ENCODE results near the gene UBE3D.
"Not testable (repeated sequence)": the region's sequence is repeated elsewhere in the genome, so short reads cannot be mapped to it uniquely, and the experiment has no call there.

The UBE3D gene

DNA sequence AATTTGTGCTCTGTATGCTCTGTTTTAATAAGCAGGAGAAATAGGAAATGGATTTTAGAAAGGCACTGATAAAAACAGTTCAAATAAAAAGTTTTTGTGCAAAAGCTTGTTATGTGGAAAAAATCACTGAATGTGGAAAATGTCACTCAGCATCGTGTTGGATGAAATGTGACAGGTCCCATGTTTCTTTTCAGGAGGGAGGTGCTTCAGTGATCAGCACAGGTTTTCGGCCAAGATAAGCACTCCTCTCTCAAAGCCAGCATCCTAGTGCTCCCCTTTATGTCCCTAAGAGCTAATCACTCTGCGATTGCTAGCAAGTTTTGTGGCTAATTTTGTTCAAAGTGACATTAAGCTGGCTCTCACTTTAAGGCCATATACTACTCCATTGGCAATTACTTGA lies 12.0 kb downstream of the UBE3D start:
- no peak for DNase-seq

DNA sequence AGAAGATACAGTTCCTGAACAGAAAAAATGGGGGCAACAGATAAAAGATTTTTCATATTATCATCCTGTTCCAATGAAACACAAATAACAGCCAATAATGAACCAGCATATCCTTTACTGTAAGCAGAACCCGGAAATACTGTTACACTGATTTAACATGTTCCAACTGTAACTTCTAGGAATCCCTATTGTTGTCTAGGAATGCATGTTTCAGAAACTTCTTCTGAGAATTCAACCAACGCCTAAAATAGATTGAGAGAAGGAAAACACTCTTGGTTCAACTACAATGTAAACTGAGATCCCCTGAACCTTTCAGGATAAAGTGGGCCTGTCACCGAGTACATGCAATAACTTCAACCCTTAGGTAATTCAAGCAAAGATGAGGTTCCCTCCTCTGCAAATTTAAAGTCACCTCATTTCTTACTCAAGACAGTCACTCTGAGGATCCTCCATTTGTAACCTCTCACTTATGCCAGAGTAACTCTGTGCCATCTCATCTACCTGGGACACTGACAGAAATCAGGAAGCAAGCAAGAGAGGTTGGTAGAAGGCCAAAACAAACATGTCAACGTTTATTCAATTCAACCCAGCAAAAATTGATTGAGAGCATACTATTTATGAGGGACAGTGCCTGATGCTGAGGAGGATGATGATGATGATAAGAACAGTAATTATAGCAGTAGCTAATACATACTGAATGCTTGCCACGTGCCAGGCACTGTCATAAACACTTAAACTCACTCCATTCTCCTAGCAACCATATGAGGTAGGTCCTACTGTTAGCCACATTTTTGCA lies 14.1 kb downstream of the UBE3D start:
- DNase-seq = no peak

DNA sequence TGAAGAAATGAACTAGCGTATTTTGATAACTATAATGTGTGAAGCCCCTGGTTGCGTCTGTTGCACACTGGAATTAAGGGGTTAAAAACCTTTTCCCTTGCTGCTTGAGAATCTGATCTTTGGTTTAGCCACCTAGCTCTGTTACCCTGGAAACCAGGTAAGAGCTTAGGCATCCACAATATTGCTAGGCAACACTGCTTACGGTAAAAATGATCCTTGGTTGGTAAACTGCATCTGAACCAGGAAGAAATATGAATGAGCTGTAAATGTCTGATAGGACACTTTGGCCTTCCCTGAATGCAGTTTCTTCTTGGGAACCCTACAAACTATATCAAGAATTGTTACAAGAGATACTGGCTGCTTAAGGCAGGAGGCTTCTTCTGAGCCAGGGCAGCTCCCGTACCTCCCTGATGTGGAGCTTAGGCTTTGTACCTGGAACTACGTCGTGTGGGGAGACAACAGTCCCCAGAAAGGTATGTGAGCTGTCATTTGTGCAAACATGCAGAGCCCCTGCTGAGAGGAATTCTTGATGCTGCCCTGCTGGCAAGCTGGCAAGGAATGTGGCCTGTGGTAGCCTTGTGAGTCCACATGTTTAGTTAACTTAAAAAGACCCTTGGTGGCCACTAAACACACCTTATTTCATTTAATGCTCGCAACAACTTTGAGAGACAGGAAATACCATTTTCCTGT lies 18.4 kb downstream of the UBE3D start:
- DNase-seq = no peak

DNA sequence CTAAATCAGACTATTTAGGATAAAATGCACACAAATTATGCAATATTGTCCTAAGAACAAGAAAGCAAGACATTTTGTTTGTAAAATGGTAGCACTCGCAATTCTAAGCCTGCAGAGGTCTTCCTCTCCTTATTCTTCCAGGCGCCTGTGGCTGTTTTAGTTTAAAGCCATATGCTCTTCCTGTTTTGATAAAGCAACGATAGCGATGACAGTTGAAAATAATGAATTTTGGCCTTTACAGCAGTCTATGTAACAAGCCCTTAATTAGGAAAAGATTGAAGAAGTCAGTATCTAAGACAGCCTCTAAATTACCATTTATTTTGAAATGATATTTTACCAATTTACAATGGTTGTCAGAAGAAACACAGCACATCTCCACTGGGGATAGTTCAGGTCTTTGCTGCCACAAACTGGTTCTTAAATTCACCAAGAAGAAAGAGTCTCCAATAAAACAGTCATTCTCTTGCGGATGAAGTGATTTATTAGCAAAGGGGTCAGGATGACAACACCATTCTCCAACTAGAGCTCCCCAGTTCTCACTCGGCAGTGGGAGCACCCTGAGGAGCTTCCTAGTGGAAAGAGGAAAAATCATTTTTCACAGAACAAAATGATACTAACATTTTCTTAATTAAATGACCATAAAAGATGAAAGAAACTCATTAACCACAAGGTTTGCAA lies 21.4 kb downstream of the UBE3D start:
- DNase-seq = no peak

DNA sequence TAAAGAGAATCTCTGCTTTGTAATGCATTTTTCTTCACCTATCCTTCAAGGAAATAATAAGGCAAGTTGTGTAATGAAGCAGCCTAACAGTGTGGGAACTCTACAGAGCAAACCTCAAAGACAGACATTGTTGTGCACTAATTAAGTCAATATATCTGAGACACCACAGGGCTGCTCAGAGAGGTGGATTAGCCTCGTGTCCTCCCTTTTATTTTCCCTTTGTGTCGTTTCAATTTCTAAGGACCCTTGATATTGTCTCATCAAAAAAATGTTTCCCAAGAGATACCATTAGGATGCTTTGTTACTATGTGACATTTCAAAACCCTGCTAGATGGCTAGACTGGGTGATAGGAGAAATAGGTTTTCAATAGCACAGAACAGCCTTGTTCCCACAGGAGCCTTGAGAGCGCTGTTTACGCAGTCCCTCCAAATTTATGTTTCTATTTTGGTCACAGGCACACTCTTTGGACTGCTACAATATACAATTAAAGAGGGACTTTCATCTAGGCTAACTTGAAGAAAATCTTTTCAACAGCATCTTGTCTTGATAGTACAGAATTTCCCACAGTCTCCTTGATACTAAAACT lies 23.1 kb downstream of the UBE3D start:
- DNase-seq = no peak

DNA sequence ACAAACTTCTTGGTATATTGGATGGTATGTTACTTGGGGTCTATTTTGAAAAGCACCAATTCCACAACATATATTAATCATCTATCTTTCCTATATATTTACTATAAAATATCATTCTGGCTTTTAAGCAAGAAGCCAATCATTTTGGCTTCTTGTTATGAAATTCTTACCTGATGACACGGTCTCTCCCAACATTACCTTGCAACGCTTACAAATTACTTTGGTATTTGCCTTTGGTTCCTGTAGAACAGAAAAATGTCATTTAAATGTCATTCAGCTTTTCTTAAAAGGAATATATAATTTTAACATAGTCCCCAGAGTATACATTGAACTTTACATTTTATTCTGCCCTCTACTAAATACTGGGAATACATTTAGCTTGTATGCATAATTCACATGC lies 27.4 kb downstream of the UBE3D start:
- DNase-seq = no peak

DNA sequence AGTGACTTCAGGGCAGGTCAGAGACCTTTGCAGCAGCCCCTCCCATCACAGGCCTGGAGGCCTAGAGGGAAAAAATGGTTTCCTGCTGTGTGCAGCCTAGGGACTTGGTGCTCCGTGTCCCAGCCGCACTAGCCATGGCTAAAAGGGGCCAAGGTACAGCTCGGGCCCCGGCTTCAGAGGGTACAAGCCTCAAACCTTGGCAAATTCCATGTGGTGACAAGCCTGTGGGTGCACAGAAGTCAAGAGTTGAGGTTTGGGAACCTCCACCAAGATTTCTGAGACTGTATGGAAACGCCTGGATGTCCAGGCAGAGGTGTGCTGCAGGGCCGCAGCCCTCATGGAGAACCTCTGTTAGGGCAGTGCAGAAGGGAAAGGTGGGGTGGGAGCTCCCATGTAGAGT lies 34.0 kb downstream of the UBE3D start:
- DNase-seq = no peak

DNA sequence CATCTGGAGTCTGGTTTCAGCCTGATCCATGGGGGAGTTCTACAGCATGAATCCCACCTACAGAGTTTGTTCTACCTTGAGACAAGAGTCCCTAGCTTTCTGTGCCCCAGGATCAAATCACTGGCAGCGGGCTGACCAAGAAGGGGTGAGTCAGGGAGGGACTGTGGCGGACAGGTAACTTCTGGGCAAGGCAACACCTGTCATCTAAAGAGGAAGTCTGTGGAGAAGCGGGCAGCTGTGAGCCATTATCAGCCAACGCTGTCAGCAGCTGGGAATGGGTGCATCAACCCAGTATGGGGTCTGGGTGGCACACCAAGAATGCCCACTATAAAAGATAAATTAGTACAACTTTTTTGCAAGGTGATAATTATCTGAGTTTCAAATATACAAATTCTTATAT lies 45.9 kb downstream of the UBE3D start:
- DNase-seq = no peak

DNA sequence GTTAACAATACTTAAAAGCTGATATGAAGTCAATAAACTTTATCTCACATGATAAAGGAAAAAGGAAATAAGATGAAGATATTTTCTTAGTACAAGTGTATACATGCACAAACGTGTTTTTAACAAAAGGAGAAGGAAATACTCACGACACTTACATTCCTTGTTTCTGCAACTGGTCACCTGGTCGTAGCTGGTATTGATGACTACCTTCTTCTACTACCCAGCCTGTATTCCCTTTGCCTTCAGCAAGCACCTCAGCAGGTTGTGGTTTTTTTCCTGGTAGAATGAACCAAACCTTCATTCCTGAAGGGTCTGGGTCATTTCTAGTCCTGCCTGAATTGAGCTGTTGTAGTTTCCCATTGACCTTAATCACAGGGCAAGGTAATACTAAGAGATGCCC lies 54.5 kb downstream of the UBE3D start:
- DNase-seq = not testable (repeated sequence)

DNA sequence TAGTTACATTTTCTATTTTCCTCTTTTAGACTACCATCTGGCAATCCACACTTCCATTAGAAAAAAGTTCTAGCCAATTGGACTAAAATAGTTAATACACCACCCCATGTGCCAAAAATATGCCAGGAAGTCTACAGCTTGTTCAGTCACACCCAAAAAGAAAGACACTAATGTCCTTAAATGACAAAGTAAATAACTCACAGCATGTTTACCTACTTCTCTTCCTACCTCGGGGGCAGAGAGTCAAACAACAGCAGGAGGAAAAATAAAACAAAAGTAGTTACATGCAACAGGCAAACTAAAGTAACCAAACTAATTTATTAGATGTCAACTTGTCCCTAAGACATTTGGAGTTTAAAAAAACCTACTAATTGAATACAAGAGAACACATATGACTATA lies 57.0 kb downstream of the UBE3D start:
- no peak for DNase-seq

DNA sequence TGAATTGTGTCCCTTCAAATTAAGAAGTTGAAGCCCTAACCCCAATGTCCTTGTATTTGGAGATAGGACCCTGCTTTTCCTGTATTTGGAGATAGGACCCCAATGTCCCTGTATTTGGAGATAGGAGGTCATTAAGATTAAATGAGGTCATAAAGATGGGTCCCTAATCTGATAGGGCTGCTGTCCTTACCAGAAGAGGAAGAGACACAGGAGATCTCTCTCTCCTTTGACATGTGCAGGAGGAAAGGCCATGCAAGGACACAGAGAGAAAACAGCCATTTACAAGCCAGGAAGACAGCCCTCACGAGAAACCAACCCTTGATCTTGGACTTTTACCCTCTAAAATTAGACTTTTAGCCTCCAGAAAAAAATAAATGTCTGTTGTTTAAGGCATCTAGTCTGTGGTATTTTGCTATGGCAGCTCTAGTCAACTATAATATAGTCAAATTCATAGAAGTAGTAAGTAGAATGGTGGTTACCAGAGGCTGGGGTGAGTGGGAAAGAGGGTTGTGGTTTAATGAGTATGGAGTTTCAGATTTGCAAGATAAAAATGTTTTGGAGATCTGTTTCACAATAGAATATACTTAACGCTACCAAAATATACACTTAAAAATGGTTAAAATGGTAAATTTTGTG lies 59.3 kb downstream of the UBE3D start:
- DNase-seq = no peak

DNA sequence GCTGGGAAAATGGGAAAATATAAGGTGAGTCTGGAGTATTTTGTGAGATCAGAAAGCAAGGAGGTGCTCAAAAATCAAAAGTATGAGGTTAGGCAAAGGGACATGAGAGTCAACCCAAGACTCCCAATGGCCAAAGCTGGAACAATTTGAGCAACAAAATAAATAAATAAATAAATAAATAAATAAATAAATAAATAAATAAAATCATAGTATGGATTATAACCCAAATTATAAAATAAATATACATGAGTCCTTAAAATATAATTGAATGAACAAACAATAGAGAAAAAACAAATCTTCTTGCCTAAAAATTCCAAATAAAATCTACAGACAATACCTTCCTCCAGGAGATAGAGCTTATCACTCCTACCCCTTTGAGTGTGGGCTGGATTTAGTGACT lies 69.5 kb downstream of the UBE3D start:
- no peak for DNase-seq

DNA sequence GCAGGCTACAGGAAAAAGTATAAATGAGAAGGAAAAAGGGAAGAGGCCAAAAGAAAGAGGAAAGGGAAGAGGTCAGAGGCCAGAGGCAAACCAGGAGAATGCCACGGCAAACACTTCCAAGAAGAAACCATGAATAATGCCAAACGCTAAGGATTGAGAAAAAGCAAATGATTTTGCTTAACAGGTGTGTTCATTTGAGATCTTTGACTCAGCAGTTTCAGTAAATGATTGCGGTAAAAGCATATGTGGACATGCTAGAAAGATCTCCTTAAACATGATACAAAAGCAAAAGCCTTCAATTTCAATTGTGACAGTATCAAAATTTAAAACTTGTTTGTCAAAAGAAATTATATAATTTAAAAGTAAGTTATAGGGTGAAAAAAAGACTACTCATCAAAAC lies 70.6 kb downstream of the UBE3D start:
- DNase-seq = no peak

DNA sequence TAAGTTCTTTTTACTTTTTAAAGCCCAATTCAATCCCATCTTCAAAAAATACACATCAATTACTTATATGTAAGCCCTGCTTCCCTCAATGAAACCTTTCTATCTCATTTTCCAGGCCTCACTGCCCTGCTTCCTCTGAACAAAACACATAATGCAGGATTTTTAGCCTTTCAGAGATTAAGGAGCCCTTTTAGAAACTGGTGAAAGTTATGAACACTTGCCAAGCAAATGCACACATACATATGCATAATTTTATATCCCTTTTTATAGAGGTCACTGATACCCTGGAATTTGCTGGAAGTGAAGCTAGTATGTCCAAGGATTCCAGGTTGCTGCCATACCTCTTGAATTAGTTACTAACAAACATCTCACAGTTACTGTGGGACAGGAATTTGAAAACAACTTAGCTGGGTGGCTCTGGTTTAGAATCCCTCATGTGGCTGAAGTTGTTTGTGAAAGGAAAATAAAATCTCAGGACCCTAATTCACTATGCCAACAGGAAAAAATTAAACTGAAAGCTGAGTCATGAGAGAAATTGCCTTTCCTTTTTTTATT lies 75.8 kb downstream of the UBE3D start:
- no peak for DNase-seq

DNA sequence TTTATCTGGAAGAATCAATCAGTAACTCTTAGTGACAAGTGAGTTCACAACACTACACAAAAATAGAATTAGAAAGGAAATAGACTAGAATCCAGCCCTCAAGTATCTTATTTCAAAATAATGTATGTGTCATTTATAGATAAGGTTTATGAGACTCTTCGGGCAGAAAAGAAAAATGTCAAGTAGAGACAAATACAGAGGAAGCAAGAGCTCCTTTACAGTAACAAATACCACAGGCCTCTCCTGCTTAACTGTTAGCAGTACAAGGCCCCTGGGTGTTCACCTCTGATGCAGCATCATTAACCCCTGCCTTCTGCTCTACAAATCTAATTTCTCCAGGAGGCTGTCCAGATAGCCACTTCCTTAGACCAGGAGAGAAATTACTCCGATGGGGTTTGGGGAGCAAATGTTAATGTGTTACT lies 76.7 kb downstream of the UBE3D start:
- no peak for DNase-seq

DNA sequence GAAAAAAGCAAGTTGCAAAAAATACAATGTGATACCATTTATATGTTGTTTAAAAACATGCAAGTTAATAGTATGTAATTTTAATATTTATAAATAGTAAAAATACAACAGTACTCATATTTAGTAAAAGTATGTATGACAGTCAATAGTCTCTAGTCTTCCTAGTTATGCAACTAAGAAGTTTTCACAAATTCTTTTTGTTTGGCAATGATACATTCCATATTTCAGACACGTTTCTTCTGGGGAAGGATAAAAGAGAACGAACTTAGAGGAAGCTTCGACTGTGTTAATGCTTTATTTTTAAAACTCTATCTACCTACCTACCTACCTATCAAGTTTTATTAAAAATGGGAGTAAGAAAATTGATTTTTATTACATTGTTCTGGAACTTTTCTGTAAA lies 77.7 kb downstream of the UBE3D start:
- DNase-seq = no peak

DNA sequence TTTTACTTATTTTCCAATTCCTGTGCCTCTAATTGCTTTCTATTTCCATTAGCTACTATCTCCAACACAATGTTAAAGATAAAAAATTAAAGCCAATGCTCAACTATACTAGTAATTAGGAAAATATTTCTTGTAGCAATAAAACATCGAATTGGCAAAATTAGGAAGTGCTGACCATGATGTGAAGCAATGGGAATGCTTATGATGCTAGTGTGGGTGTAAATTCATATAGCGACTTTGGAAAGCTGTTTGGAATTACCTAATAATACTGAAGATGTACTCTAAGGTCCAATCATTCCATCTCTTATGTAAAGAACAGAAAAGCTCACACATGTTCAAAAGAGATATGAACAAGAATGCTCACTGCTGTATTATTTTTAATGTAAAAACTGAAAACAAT lies 78.2 kb downstream of the UBE3D start:
- DNase-seq = no peak

DNA sequence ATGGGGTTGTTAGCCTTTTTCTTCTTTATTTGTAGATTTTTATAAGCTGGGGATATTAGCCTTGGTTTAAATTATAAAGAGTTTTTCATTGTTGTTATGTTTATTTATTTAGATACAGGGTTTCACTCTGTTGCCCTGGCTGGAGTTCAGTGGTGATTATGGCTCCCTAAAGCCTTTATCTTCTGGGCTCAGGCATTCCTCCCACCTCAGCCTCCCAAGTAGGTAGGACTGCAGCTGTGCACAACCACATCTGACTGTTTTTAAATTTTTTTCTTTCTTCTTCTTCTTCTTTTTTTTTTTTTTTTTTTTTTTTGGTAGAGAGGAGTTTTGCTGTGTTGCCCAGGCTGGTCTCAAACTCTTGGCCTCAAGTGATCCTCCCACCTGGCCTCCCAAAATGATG lies 80.9 kb downstream of the UBE3D start:
- no peak for DNase-seq

DNA sequence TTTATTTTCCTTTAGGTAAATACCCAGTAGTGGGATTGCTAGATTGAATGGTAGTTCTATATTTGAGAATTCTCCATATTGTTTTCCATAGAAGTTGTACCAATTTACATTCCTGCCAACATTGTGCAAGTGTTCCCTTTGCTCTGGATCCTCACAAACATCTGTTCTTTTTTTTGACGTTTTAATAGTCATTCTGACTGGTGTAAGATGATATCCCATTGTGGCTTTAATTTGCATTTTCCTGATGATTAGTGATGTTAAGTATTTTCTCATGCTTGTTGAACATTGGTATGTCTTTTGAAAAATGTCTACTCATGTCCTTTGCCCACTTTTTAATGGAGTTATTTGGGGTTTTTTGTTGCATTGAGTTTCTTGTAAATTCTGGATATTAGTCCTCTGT lies 85.6 kb downstream of the UBE3D start:
- no peak for DNase-seq

DNA sequence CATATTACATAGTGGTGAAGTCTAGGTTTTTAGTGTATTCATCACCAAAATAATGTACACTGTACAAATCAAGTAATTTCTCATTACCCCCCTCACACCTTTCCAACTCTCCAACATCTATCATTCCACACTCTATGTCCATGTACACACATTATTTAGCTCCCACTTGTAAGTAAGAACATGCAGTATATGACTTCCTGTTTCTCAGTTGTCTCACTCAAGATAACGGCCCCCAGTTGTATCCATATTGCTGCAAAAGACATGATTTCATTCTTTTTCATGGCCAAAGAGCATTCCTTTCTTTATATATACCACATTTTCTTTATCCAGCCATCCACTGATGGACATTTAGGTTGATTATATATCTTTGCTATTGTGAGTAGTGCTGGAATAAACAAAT lies 86.0 kb downstream of the UBE3D start:
- DNase-seq = no peak

DNA sequence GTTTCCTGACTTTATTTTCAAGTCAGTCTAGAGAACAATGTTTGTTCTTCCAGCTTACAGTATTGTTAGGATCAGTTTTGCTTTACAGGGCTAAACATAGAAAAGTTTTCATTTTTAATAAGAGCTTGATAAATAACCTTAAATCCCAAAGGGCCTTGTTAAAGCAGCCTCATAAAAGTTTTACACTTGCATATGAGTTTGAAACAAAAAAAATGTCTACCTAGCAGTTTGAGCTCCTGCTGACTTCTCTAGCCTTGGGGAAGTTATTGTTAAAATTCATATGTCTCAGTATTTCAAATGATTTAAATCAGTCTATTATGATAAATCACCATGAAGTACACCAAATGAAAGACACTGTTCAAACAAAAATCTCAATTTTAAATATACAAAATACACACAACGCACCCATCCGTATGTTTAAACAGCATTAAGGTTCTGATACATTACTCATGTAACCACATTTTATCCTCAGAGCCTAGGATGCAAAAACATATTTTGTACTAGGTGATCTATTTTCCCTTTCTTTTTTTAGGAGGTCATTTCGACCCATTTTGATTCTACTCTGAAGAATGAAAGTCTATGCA lies 87.2 kb downstream of the UBE3D start:
- DNase-seq = no peak

DNA sequence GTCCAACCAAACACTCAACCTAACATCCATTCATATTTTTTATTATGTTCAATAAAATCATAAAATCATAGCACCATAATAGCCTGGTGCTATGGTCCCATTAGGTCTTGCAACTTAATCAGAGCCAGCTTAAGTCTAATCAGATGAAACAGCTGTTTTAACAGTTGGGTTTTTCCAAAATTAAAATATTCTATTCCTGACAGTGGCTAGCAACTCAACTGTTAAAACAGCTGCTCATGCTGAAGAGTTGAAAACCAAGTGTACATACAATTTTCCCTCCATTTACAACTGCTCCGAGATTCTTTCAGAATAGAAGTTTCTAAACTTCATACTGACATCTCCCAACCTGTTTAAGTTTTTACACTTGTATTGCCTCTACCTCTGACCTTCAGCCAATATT lies 89.5 kb downstream of the UBE3D start:
- no peak for DNase-seq
